Loucy (cell line): ENCODE data around the gene TPBGL.

Source experiments
- H2AFZ ChIP-seq: fragments of 200-600 bp; sonication (generic); 2 replicates; pipeline ENCODE4 v1.6.0; 2016; ENCODE audit warnings: antibody characterized with exemption, mild to moderate bottlenecking, low read length, moderate library complexity
- H3F3A ChIP-seq: fragments of 200-600 bp; 2 replicates; pipeline ENCODE4 v1.6.0; 2016; ENCODE audit warnings: antibody characterized with exemption, low read depth, mild to moderate bottlenecking
- H3K27me3 ChIP-seq: fragments of 200-600 bp; sonication (generic); 2 replicates; pipeline ENCODE4 v1.6.1; 2014; ENCODE audit warnings: low read length, mild to moderate bottlenecking; ENCODE audit not compliant: insufficient read depth, poor library complexity, severe bottlenecking
- H3K36me3 ChIP-seq: fragments of 200-600 bp; sonication (generic); 2 replicates; pipeline ENCODE4 v1.6.1; 2016; ENCODE audit warnings: low read length; ENCODE audit not compliant: insufficient read depth
- H3K4me1 ChIP-seq: fragments of 200-600 bp; sonication (generic); 2 replicates; pipeline ENCODE4 v1.5.1; 2014; ENCODE audit warnings: low read length, mild to moderate bottlenecking; ENCODE audit not compliant: insufficient read depth, poor library complexity, severe bottlenecking
- H3K4me2 ChIP-seq: fragments of 200-600 bp; sonication (generic); 2 replicates; pipeline ENCODE4 v1.6.0; 2014; ENCODE audit warnings: antibody characterized with exemption, low read length, low read depth, mild to moderate bottlenecking; ENCODE audit not compliant: poor library complexity, severe bottlenecking
- H3K4me3 ChIP-seq: fragments of 200-600 bp; sonication (generic); 2 replicates; pipeline ENCODE4 v1.5.1; 2014; ENCODE audit warnings: low read length, mild to moderate bottlenecking, mixed read lengths; ENCODE audit not compliant: poor library complexity, severe bottlenecking
- H3K79me2 ChIP-seq: fragments of 200-600 bp; sonication (generic); 2 replicates; pipeline ENCODE4 v1.6.1; 2014; ENCODE audit warnings: low read length; ENCODE audit not compliant: insufficient read depth
- H3K9ac ChIP-seq: fragments of 200-600 bp; sonication (generic); 2 replicates; pipeline ENCODE4 v1.6.0; 2014; ENCODE audit warnings: mild to moderate bottlenecking, low read depth, low read length, moderate library complexity; ENCODE audit not compliant: poor library complexity, severe bottlenecking
- H3K9me2 ChIP-seq: fragments of 200-600 bp; sonication (generic); replicated peaks from 2 replicates; pipeline ENCODE4 v1.6.1; 2016; ENCODE audit warnings: low read depth, low read length, mixed read lengths
- H3K9me3 ChIP-seq: fragments of 200-600 bp; sonication (generic); 2 replicates; pipeline ENCODE4 v1.6.1; 2014; ENCODE audit warnings: mild to moderate bottlenecking, antibody characterized with exemption, low read length, low read depth; ENCODE audit not compliant: insufficient read depth
- H4K20me1 ChIP-seq: fragments of 200-600 bp; sonication (generic); 2 replicates; pipeline ENCODE4 v1.6.0; 2014; ENCODE audit warnings: antibody characterized with exemption, low read length, mild to moderate bottlenecking; ENCODE audit not compliant: insufficient read depth, poor library complexity, severe bottlenecking
- CTCF ChIP-seq: fragments of 200-600 bp; sonication (generic); conservative IDR thresholded peaks from 2 replicates; pipeline ENCODE4 v1.5.1; 2014; ENCODE audit warnings: mild to moderate bottlenecking, antibody characterized with exemption, low read length
- EZH2phosphoT487 ChIP-seq: fragments of 200-600 bp; IDR thresholded peaks from 2 replicates; pipeline ENCODE4 v1.6.1; 2018; ENCODE audit warnings: antibody characterized with exemption, mild to moderate bottlenecking, moderate library complexity, borderline replicate concordance

TPBGL gene

DNA sequence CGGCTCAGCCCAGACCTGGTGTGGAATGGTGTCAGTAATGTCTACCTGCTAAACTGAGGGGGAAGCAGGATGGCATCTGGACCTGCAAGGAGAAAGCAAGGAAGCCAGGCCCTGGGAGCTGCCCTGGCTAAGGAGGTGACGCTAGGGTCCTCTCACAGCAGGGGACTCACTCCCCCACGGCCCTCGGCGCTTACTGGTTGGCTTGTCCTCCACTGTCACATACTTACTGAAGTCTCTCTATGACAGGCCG lies 48.9 kb downstream of the TPBGL start:
- no peaks in the 10 kb centered on the region for H3K9me2 ChIP-seq
- no peaks in the 10 kb centered on the region for H3K4me1 ChIP-seq
- no peak overlapping the region for H3K4me3 ChIP-seq
- H3K79me2 ChIP-seq = peaks cover 40% of the 10 kb centered on the region
- H3K36me3 ChIP-seq = peaks cover 50% of the 10 kb centered on the region; the same call in 1 of the 2 replicates
- H4K20me1 ChIP-seq = peaks cover 20% of the 10 kb centered on the region
- TF ChIP-seq EZH2phosphoT487 (no peak), CTCF (no peak)
- no peak overlapping the region for H2AFZ ChIP-seq
- no peak overlapping the region for H3K9ac ChIP-seq
- no peak overlapping the region for H3K4me2 ChIP-seq
- no peaks in the 10 kb centered on the region for H3K27me3 ChIP-seq
- no peaks in the 10 kb centered on the region for H3K9me3 ChIP-seq
- no peaks in the 10 kb centered on the region for H3F3A ChIP-seq

DNA sequence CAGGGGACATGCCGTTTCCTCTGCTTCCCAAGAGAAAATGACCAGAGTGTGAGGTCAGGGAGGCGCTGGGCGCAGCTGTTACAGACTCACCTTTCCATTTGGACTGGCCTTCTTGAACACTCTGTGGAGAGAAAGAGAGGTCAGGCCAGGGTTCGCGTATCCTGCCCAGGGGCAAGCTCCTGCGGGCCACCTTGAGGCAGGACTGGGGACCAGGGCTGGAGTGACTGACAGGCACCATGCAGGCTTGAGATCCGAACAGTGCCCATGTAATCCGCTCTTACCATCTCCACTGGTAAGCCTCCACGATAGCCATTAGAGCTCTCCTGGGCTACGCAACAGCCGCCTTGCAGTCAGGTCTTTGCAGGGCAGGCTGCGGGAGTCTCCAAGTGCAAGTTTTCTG lies 49.3 kb downstream of the TPBGL start:
- no peak overlapping the region for H3K4me2 ChIP-seq
- H3F3A ChIP-seq = no peaks in the 10 kb centered on the region
- TF ChIP-seq CTCF (no peak), EZH2phosphoT487 (no peak)
- peaks cover 20% of the 10 kb centered on the region for H4K20me1 ChIP-seq
- peaks cover 44% of the 10 kb centered on the region for H3K79me2 ChIP-seq
- H3K9me3 ChIP-seq = no peaks in the 10 kb centered on the region
- no peaks in the 10 kb centered on the region for H3K9me2 ChIP-seq
- H3K36me3 ChIP-seq = peaks cover 45% of the 10 kb centered on the region; the same call in 1 of the 2 replicates
- no peak overlapping the region for H3K9ac ChIP-seq
- H3K4me1 ChIP-seq = no peaks in the 10 kb centered on the region
- no peak overlapping the region for H2AFZ ChIP-seq
- H3K27me3 ChIP-seq = no peaks in the 10 kb centered on the region
- H3K4me3 ChIP-seq = no peak overlapping the region

- Histone ChIP-seq H2AFZ (no peak overlapping the region), H3K9me2 (no peaks in the 10 kb centered on the region), H3K27me3 (no peaks in the 10 kb centered on the region), H3K9ac (no peak overlapping the region), H3K79me2 (peaks cover 59% of the 10 kb centered on the region), H4K20me1 (peaks cover 26% of the 10 kb centered on the region), H3K36me3 (peaks cover 38% of the 10 kb centered on the region; the same call in 1 of the 2 replicates), H3K4me1 (no peaks in the 10 kb centered on the region), H3K4me2 (no peak overlapping the region), H3K4me3 (no peak overlapping the region), H3F3A (no peaks in the 10 kb centered on the region), H3K9me3 (no peaks in the 10 kb centered on the region)
- TF ChIP-seq CTCF = no peak
- TF ChIP-seq EZH2phosphoT487 = no peak
Observed at GRCh38 chr11:75291741-75292140, 51.2 kb downstream of the TPBGL start.
